K562 (cell line): ENCODE results near the gene TTLL10. TPM values are rescaled to one million over a fixed set of nuclear protein-coding genes. Genes with fewer than 3 reads are reported as not detected.

Source experiments
- C11orf30 ChIP-seq: fragments of 450-650 bp; IDR thresholded peaks from 2 replicates; pipeline ENCODE4 v1.6.1; 2016; ENCODE audit warnings: low read depth, mild to moderate bottlenecking
- CBX1 ChIP-seq: sonication (generic); IDR thresholded peaks from 2 replicates; pipeline ENCODE4 v1.6.1; 2016; ENCODE audit warnings: antibody characterized with exemption, low read depth, mild to moderate bottlenecking
- EP300 ChIP-seq: IDR thresholded peaks from 2 replicates; pipeline ENCODE4 v1.6.1; 2012; ENCODE audit warnings: low read length, improper control_type of control experiment
- HMGN3 ChIP-seq: IDR thresholded peaks from 2 replicates; pipeline ENCODE4 v1.6.1; 2011; ENCODE audit warnings: borderline replicate concordance, low read depth, mild to moderate bottlenecking, mixed read lengths, low read length; ENCODE audit not compliant: insufficient read length; ENCODE audit errors: extremely low read depth
- HOXB6 ChIP-seq: fragments of 250-450 bp; sonication (Bioruptor Pico); IDR thresholded peaks from 2 replicates; pipeline ENCODE4 v1.5.1; 2022; ENCODE audit warnings: mild to moderate bottlenecking, borderline replicate concordance
- NFE2L1 ChIP-seq: fragments of 450-650 bp; IDR thresholded peaks from 2 replicates; pipeline ENCODE4 v1.6.1; 2016; ENCODE audit warnings: missing genetic modification characterization, low read depth, mild to moderate bottlenecking, missing compliant biosample characterization, moderate library complexity, borderline replicate concordance
- NFXL1 ChIP-seq: fragments of 450-650 bp; formaldehyde crosslinking; IDR thresholded peaks from 2 replicates; pipeline ENCODE4 v1.4.0; 2021; ENCODE audit warnings: mild to moderate bottlenecking
- NONO ChIP-seq, 2 experiments: fragments of 200-400 bp in 1 of 2; fragments of 450-650 bp in 1 of 2; formaldehyde crosslinking in 1 of 2; IDR thresholded peaks; 2 replicates each; pipeline ENCODE4 v1.6.1; 2017; ENCODE audit warnings: low read depth in 2 of 2, mild to moderate bottlenecking in 2 of 2, moderate library complexity in 2 of 2, low read length in 1 of 2
- RBM34 ChIP-seq: fragments of 200-400 bp; formaldehyde crosslinking; IDR thresholded peaks from 2 replicates; pipeline ENCODE4 v1.6.1; 2018; ENCODE audit warnings: low read length, borderline replicate concordance; ENCODE audit not compliant: insufficient read depth
- RCOR1 ChIP-seq, 2 experiments: IDR thresholded peaks; 2 replicates each; pipeline ENCODE4 v1.6.1; 2012; ENCODE audit warnings: low read depth in 2 of 2, low read length in 2 of 2, borderline replicate concordance in 1 of 2, improper control_type of control experiment in 1 of 2
- SPI1 ChIP-seq: IDR thresholded peaks from 2 replicates; pipeline ENCODE4 v1.6.1; 2011; ENCODE audit warnings: low read depth, low read length, control low read depth, borderline replicate concordance
- TEAD2 ChIP-seq: fragments of 450-650 bp; IDR thresholded peaks from 2 replicates; pipeline ENCODE4 v1.6.1; 2016; ENCODE audit warnings: missing genetic modification characterization, control low read depth, missing compliant biosample characterization
- ZNF347 ChIP-seq: fragments of 450-650 bp; formaldehyde crosslinking; IDR thresholded peaks from 2 replicates; pipeline ENCODE4 v1.4.0; 2020; ENCODE audit warnings: low read depth, mild to moderate bottlenecking, moderate library complexity
- ZNF75A ChIP-seq: fragments of 450-650 bp; formaldehyde crosslinking; IDR thresholded peaks from 2 replicates; pipeline ENCODE4 v1.4.0; 2020; ENCODE audit warnings: mild to moderate bottlenecking
- polyA plus RNA-seq, 8 experiments: library from polyadenylated mRNA; depleted of rRNA in 4 of 8; stranded (reverse) in 5 of 8; unstranded in 3 of 8; fragments of >200 nt; fragmentation: Nextera tagmentation in 2 of 8; fragmentation: Illumina TruSeq in 1 of 8; extraction: Ambion mirVana in 2 of 8; extraction: Trizol in 1 of 8; gene quantifications; 2 replicates each; pipeline versions ENCODE4 v1.2.1 to v1.2.3, GENCODE V29; 2011 to 2014; ENCODE audit warnings: inconsistent platforms in 1 of 8, missing spikeins in 1 of 8
- total RNA-seq, 7 experiments: library from RNA; depleted of rRNA in 6 of 7; stranded (reverse); fragments of >200 nt in 6 of 7; fragmentation: Illumina TruSeq in 2 of 7; extraction: Trizol in 2 of 7; gene quantifications; 2 replicates each; pipeline versions ENCODE4 v1.2.1 to v1.2.3, GENCODE V29; 2011 to 2021; ENCODE audit warnings: low replicate concordance in 1 of 7
- TF ChIP-seq, protein P1 (sequence below), 2 experiments: fragments of 450-650 bp; formaldehyde crosslinking in 1 of 2; IDR thresholded peaks; 2 replicates each; pipeline versions ENCODE4 v1.4.0 to v1.6.1; 2014 to 2020; ENCODE audit warnings: mild to moderate bottlenecking in 2 of 2, borderline replicate concordance in 1 of 2, low read depth in 1 of 2
- TF ChIP-seq, protein P2 (sequence below): fragments of 250-450 bp; sonication (Bioruptor Pico); IDR thresholded peaks from 2 replicates; pipeline ENCODE4 v1.9.0; 2021; ENCODE audit warnings: mild to moderate bottlenecking, inconsistent platforms

Gene TTLL10
- total and polyA plus RNA-seq, 9 of the 15 experiments (the other 6 are each of a cell fraction or from before 2014, with no cell fraction given): not detected

DNA sequence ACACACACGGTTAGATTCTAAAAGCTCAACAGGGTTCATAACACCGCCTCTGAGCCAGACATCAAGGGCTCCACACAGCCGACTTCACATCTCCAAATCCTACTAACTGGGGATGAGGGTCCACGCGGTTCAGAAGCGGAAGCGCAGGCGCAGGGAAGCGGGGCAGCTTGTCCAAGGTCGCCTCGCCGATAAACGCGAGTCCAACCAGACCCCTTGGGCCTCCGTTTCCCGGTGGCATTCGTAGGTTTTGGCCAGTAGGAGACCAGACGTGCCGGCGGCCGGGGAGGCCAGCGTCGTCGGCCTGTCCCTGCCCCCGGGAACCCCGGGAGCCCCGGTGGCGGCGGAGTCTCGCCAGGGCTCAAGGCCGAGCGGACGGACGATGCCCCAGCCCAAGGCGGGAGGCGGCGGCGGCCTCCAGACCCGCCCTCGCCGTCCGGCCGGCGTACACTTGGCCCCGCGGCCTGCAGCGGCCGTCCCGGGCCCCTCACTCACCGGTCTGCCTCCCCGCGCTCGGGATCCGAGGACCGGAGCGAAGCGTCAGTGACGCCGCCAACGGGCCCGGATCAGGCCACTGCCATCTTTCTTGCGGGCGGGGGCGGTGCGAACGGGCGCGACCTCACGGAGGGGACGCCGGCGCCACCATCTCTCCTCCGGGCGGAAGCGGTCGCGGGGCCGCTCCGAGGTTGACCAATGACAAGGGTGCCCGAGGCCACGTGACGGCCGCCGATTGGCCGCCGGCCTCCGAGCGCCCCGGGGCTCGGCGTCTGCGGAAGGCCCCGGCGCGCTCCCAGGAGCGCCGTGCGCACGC is 57.9 kb downstream of the TTLL10 start, which contains the start of gene SDF4 (continued):
- TF ChIP-seq, protein P1, sequence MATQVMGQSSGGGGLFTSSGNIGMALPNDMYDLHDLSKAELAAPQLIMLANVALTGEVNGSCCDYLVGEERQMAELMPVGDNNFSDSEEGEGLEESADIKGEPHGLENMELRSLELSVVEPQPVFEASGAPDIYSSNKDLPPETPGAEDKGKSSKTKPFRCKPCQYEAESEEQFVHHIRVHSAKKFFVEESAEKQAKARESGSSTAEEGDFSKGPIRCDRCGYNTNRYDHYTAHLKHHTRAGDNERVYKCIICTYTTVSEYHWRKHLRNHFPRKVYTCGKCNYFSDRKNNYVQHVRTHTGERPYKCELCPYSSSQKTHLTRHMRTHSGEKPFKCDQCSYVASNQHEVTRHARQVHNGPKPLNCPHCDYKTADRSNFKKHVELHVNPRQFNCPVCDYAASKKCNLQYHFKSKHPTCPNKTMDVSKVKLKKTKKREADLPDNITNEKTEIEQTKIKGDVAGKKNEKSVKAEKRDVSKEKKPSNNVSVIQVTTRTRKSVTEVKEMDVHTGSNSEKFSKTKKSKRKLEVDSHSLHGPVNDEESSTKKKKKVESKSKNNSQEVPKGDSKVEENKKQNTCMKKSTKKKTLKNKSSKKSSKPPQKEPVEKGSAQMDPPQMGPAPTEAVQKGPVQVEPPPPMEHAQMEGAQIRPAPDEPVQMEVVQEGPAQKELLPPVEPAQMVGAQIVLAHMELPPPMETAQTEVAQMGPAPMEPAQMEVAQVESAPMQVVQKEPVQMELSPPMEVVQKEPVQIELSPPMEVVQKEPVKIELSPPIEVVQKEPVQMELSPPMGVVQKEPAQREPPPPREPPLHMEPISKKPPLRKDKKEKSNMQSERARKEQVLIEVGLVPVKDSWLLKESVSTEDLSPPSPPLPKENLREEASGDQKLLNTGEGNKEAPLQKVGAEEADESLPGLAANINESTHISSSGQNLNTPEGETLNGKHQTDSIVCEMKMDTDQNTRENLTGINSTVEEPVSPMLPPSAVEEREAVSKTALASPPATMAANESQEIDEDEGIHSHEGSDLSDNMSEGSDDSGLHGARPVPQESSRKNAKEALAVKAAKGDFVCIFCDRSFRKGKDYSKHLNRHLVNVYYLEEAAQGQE (IDR thresholded peaks at IDR 0.05; ENCODE audit: borderline replicate concordance): peak; percentile 93
- TF ChIP-seq, protein P1 (CRISPR knock-in tag; IDR thresholded peaks at IDR 0.05; ENCODE audit: low read depth): peak; percentile 83
- TF ChIP-seq SPI1: peak; percentile 73; the same call in 1 of the 2 replicates
- TF ChIP-seq CBX1: peak; percentile 87; the same call in 1 of the 2 replicates
- TF ChIP-seq ZNF75A: peak; percentile 35; the same call in 1 of the 2 replicates
- TF ChIP-seq EP300: no peak
- TF ChIP-seq HMGN3: peak; percentile 26
- TF ChIP-seq TEAD2 (tag): no peak
- TF ChIP-seq ZNF347: no peak
- TF ChIP-seq RBM34: peak; percentile 58
- TF ChIP-seq C11orf30: no peak
- TF ChIP-seq NFXL1: no peak
- TF ChIP-seq RCOR1 (IDR thresholded peaks at IDR 0.05; ENCODE audit: borderline replicate concordance in 1 of 2, low read depth in 2 of 2, low read length in 2 of 2): peak in 1 of 2 experiments; percentile 41; a peak in 1 of 4 replicates
- no peak for TF ChIP-seq NFE2L1
- TF ChIP-seq, protein P2, sequence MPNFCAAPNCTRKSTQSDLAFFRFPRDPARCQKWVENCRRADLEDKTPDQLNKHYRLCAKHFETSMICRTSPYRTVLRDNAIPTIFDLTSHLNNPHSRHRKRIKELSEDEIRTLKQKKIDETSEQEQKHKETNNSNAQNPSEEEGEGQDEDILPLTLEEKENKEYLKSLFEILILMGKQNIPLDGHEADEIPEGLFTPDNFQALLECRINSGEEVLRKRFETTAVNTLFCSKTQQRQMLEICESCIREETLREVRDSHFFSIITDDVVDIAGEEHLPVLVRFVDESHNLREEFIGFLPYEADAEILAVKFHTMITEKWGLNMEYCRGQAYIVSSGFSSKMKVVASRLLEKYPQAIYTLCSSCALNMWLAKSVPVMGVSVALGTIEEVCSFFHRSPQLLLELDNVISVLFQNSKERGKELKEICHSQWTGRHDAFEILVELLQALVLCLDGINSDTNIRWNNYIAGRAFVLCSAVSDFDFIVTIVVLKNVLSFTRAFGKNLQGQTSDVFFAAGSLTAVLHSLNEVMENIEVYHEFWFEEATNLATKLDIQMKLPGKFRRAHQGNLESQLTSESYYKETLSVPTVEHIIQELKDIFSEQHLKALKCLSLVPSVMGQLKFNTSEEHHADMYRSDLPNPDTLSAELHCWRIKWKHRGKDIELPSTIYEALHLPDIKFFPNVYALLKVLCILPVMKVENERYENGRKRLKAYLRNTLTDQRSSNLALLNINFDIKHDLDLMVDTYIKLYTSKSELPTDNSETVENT (CRISPR knock-in tag): peak; percentile 85
- TF ChIP-seq NONO (IDR thresholded peaks at IDR 0.05; ENCODE audit: low read depth in 2 of 2, low read length in 1 of 2): peak; percentile 88 to 96; a peak in 3 of 4 replicates
- no peak for TF ChIP-seq HOXB6
